NCI-H1417 treated with DMSO at 0.1 percent for 48 hours (cell line): ENCODE results near the gene NFIL3.
A peak's percentile ranks its signal among the peaks of the same experiment; 100 is the strongest.
"Not testable (repeated sequence)": the region's sequence is repeated elsewhere in the genome, so short reads cannot be mapped to it uniquely, and the experiment has no call there.

Source experiments
- DNase-seq: peaks from one replicate; lab custom pipeline; 2025; lab: John Stamatoyannopoulos, UW

Gene NFIL3

DNA sequence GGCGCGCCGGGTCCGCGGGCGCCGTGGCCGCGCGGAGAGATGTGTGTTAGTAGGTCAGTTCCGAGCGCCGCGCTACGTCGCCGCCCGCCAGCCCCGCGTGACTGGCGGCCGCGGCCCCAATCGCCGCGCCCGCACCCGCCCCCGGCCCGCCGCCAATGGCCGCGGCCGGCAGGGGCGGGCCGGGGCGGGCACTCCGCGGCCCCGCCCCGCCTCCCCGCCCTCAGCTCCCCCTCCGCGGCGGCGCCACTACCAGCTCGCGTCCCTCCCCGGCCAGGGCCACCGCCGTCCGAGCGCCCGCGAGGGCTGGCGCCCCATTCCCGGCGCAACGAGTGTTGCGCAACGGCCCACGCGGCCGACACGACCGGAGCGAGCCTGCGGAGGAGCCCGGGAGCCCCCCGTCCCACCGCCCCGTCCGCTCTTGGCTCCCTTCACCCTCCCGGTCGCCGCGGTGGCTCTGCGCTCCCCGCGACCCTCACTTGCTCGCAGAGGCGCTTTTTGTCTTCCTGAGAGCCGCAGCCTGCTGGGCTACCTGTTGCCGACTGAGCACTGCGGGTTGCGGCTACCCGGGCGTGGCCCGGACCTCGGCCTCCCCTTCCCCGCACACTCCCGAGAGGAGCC is at the start of gene NFIL3:
Gene NFIL3, minus strand, starts transcription at position 48 of the 618 bp plus-strand sequence. CDS start 13,098 bp downstream, outside the sequence.
- DNase-seq, result peak; percentile 54

- not testable (repeated sequence) for DNase-seq
Measured at GRCh38 chr9:91471524-91471923, 47.9 kb upstream of the NFIL3 start.

- no peak for DNase-seq
Measured at GRCh38 chr9:91465420-91465819, 41.8 kb upstream of the NFIL3 start.

- DNase-seq, result no peak
Measured at GRCh38 chr9:91458906-91459305, 35.3 kb upstream of the NFIL3 start.

DNA sequence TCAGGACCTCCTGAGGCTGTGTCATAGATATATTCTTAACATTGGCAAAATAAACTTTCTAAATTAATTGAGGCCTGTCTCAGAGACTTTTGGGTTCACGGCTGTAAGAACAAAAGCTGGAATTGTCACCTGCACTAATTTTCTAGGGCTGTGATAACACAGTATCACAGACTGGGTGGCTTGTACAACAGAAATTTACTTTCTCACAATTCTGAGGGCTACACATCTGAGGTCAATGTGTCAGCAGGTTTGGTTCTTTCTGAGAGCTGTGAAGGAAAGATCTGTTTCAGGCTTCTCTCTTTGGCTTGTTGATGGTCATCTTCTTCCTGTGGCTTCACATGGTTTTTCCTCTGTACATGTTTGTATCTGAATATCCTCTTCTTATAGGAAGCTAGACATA is 29.2 kb upstream of the NFIL3 start:
- no peak for DNase-seq

DNA sequence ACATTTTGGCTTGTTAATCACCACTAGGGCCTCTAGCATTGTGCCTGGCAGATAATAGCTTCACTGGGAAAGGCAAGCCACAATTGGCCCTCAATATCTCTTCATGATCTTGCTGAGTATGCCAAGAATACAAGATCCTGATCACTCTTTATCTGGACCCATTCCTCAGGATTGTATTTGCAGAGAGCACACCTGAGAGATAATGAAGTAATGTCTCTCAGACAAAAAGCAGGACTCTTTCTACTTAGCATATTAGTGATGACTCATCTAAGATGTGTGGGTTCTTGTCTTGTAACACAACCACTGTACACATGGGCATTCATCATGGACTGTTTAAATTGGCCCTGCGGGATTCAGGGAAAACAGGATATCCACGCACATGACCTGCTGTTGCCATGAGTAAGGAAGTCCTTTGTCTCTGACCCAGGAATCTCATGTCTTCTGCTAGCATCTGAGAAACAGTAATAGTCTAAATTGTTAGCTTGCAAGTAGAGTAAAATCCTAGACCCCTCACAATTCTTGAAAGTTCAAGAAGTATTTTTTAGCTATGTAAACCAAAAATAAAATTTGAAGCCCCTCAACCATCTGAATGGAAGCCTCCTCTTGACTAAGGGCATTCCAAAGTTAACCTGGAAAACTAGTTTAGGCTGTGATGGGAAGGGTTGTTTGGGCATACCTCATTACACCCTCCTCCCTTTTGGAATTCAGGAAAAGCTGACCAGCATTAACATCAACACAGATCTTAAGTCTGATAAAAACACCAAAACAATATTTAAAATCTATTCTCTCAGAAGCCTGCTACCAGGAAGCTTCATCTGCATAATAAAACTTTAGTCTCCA is 28.0 kb upstream of the NFIL3 start:
- DNase-seq, result no peak

DNA sequence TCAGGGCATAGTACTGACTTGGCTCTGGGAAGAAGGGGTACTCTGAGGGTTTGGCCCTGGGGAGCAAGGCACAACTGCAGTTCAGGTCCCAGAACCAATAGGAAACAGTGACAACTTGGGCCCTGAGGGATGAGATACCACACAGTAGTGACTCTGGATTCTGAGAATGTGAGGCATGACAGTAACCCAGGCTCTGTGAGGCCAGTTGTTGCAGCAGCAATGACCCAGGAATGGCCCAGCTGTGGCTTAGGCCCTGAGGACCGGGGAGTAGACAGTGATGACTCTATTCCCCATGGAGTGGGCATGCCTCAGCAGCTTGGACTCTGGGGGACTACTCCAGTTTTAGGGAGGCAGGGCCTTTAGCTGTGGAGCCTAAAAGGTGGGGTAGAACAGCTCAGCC is 21.5 kb upstream of the NFIL3 start:
- DNase-seq, result no peak

- no peak for DNase-seq
Measured at GRCh38 chr9:91443994-91444392, 20.4 kb upstream of the NFIL3 start.

- DNase-seq, result no peak
Measured at GRCh38 chr9:91443321-91443993, 19.8 kb upstream of the NFIL3 start.

GRCh38 chr9:91436841-91437240 is 13.2 kb upstream of the NFIL3 start:
- DNase-seq, result no peak

- no peak for DNase-seq
Measured at GRCh38 chr9:91433180-91433579, 9.5 kb upstream of the NFIL3 start.

DNA sequence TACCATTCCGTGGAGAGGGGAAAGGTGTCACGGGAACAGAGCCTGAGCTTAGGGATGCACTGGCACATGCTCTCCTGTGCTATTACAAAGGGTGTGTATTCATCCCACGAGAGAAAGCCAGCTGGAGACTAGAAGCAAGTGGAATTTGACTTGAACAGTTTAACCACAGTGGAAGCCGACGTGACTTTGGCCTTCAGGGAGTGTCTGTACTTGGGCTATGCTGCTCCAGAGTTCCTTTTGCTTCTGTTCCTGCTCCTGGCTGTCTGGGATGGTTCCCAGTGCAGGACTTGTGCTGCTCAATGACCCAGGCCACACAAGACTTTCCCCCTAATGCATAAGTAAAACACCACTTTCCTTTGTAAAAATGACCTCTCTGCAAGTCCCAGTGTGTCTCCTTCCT is 7.9 kb upstream of the NFIL3 start:
- no peak for DNase-seq

- no peak for DNase-seq
Measured at GRCh38 chr9:91429501-91429900, 5.9 kb upstream of the NFIL3 start.

DNA sequence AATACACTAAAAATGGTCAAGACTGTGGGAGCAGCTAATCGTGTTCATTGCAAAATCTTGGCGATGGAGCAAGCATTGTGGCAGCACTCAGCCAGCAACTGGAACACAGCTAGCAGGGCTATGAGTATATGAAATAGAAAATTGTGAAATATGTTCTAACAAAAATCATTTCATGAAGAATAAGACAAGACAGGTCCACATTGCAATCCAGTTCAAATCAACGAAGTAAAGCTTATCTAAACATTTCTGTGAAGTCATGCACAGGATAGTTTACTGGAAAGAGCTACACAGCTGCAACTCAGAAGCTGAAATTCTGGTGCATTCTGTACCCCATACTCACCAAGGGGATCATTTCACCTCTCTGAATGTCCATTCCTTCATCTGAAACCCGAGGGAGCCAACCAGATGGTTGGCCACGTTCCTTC is 5.3 kb upstream of the NFIL3 start:
- no peak for DNase-seq

- no peak for DNase-seq
Measured at GRCh38 chr9:91428436-91428835, 4.8 kb upstream of the NFIL3 start.

DNA sequence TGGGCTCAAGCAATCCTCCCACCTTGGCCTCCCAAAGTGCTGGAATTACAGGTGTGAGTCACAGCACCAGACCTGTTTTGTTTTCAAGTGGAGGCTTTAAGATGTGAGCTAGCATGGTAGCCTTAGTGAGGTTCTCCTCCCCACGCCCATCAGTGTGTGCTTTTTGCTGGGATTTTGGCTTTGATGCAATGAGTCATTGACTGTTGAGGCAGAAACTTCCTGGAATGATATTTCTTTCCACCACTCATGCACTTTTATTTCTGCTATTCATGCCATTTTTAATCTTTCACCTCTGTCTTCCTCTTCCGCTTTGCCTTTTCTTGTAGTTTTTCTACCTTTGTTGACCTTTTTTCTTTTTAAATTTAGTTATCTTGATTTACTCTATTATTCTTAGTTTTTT is 4.2 kb upstream of the NFIL3 start:
- no peak for DNase-seq

DNA sequence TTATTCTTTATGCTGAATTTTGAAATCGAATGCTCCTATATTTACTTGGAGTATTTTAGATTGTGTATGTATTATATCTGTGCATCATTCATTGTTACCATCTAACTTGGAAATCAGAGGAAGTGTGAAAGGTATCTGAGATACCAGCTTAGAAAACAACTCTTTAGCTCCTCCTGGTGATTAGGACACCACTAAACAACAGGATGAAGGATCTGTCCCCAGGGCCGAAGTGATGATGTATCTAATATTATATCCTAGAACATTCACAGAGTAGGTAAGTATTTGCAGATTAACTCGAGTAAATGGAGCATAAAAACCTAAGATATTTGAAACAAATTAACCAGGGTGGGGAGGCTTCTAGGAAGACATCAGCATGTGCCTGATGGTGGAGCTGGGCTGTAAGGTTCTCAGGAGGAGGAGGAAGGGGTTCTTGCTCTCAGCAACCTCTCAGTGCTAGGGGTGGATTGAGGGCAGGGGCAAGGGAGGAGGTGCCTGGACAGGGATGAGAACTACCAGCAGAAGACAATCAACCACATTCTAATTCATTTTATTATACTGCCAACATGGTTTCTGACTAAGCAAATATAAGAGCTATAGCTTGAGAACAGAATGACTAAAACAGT is 2.6 kb upstream of the NFIL3 start:
- DNase-seq, result no peak

DNA sequence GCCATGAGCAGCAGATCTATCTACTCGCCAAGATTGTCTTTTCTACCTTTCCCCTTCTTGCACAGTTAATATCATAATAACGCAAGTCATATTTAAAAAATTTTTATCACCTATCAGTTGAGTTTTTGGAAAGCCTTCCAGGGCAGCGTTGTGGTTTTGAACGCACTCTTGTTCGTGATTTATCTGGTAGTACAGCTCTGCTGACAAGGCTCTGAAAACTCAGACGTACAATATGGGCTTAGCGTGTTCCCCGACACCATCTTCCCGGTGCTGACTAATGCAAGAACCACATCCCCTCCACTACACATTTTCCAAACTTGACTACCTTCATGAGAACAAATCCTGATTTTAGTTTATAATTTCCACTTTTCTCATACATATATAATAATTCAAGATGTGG is 1.6 kb upstream of the NFIL3 start:
- DNase-seq, result no peak

DNA sequence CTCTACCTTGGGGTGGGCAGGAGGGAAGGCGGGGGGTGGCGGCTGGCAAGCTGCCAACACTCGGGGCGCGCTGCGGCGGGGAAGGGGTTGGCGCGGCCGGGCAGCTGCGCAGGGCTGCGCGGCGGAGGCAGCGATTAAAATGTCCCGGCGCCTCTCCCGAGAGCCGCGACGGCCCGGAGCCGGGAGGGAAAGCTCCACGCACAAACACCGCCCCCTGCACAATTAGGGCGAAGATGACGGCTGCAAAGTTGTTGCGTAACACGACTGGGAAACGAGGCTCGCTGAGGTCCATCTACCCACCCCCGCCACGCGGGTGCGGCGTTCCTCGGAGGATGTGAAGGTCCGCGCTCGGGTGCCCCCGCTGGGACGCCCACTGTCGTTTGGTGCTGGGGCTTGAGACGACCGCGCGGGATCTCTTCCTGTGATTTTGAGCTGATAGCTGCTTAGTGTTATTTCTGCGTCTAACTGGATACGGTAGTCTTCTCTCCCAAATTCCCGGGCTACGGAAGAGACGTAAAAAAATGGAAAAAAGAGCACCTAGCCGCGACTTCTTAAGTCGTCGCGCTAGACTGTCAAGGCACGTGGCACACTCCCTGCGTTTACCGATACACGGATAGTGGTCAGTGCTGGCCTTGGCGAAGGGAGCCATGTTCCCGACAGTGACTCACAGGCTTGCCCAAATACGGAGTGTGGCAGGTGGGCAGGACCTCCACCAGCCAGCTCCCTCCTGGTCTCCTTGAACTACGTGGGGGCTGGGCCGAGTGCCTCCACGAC is 958 bp upstream of the NFIL3 start:
- DNase-seq, result no peak

DNA sequence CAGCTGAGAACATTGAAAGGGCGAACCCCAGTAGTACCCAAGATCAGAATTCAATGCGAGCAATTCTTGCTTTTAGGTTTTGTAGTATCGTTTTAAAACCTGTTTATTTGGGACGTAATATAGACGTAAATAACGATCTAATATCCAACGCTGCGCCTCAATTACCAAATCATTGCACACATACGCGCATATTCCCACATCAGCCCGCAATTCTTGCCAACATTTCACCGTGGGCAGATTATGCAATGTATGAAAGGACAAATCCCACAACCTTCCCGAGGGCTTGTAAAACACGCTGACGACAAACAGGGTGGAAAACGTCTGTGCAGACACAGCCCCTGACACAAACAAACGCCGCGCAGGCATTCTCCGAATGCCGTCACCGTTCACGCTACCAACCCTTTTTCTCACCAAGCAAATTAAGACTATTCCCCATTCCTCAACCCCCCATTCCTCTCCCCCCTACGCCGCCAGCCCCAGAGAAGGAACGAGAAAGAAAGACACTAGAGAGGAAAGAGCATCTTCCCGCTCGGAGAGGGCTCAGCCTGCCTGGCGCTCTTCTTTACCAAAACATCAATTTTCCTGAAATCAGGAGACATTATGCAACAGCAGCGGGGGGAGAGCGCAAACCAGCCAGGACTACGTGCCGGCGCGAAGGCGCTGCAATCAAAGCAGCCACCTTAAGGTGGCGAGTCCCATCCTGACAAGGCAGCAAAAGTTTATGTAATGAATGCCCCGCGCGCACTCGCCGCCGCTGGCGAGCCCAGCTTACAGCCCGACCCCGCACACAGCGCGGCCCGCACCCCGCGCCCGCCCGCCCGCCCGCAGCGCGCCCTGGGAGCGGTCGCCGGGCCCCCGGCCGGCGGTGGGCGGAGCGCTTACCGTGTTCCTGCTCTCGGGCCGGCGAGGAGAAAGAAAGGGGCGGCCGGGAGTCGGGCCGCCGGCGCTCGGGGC is 597 bp downstream of the NFIL3 start:
- no peak for DNase-seq
